NCI-H1092 treated with DMSO at 0.1 percent for 48 hours (cell line): ENCODE data around the gene KANSL1.
A peak's percentile ranks its signal among the peaks of the same experiment; 100 is the strongest.
"Not testable (repeated sequence)": the region's sequence is repeated elsewhere in the genome, so short reads cannot be mapped to it uniquely, and the experiment has no call there.

Experiments used
- DNase-seq: peaks from one replicate; lab custom pipeline; 2025; lab: John Stamatoyannopoulos, UW

The KANSL1 gene

DNA sequence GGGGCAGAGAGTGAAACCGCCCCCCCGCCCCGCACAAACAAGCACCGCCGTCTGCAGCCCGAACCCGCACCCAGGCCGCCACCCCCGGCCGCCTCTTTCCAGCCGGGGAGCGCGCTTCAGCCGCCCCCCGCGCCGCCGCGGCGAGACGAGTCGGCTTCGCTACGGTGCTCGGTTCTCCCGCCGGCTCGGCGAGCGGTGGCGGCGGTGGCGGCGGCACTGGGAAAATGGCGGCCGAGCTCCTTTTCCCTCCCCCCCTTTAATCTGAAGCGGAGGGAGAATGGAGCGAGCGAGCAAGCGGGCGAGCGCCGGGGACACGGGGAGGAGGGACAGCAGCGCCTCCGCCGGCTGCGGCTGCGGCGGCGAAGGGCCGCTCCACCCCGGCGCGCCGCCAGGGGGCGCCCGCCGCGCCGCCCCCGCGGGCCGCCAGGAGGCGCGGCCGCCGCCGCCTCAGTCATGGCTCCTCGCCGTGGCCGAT is at the start of gene KANSL1:
TSS of gene KANSL1 (minus strand) at position 279 of the 475 bp plus-strand sequence. CDS start 21,286 bp downstream, outside the sequence.
- peak; percentile 89 for DNase-seq

GRCh38 chr17:46231359-46231758 is 38.1 kb upstream of the KANSL1 start:
- DNase-seq, result not testable (repeated sequence)

DNA sequence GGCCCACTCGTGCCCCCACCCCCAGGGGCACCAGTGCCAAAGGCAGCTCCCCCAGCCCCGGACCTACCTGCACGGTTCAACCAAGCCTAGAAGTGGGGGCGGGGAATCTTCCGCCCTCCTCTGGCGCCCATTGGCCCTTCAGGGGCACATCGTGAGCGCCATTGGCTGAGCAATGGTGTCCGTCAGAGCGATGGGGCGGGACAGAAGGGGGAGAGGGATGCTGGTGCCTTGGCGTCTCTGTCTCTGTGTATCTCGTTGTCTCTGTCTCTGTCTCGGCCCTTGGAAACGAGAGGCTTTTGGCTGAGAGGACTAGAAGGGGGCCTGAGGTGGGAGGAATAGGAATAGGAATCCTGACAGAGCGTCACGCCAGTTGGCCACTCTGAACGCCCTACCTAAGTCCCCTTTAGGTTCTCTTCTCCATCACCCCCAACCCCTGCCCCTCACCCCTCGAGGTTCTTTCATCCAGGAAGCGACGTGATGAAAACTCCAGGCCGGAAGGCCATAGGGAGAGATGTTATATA is 32.1 kb upstream of the KANSL1 start:
- peak; percentile 90 for DNase-seq

GRCh38 chr17:46224864-46225263 is 31.6 kb upstream of the KANSL1 start:
- DNase-seq, result not testable (repeated sequence)

- DNase-seq, result not testable (repeated sequence)
Observed at GRCh38 chr17:46223041-46223440, 29.8 kb upstream of the KANSL1 start.

- no peak for DNase-seq
Observed at GRCh38 chr17:46216682-46217081, 23.5 kb upstream of the KANSL1 start.

DNA sequence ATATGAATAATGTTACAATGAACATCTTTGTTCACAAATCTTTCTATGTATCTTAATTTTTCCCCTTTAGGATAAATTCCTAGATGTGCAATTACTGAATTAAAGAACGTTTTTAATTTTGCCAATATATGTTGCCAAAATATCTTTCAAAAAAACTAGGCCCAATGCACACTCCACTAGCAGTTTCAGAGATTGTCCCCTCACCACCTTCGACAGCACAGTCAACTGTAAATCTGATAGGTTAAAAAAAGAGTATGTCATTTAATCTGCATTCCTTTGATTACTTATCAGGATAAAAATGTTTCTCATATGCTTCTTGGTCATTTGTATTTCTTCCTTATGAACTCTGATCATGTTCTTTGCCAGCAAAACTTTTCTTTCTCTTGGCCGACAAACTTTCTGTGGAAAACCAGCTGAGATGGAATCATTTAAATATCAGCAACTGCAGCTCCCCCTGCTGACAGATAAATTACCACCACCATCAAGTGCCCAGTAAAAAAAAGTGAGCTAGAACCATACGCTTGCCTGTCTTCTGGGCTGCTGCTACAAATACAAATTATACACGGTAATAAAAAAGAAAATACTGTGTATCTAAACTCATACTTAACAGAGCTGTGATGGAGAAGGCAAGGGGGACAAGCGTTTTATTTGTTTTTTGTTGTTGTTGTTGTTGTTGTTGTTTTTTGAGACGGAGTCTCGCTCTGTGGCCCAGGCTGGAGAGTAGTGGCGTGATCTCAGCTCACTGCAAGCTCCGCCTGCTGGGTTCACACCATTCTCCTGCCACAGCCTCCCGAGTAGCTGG is 19.6 kb upstream of the KANSL1 start:
- DNase-seq, result peak; percentile 52

DNA sequence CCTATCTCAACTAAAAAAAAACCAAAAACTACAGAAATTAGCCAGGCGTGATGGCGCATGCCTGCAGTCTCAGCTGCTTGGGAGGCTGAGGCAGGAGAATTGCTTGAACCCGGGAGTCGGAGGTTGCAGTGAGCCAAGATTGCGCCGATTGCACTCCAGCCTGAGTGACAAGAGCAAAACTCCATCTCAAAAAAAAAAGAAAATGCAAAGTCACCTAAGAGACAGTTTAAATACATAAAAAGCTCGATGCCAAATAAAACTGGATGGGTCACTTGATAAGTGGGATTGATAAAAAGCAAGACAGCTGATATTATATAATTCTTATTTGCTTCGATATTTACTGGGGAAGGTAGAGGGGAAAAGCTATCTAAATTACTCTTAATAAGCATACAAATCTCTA is 15.8 kb upstream of the KANSL1 start:
- DNase-seq, result no peak

DNA sequence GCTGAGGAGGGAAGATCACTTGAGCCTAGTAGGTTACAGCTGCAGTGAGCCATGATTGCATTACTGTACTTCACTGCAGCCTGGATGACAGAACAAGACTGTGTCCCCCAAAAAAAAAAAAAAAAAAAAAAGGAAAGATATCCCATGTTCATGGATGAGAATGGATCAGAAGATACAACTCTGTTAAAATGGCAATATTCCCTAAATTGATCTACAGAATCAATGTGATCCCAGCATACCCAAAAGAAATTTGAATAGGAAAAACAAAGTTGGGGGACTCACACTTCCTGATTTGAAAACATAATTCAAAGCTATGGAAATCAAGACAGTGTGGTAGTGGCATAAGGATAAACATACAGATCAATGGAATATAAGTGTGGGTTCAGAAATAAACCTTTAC is 12.7 kb upstream of the KANSL1 start:
- no peak for DNase-seq

DNA sequence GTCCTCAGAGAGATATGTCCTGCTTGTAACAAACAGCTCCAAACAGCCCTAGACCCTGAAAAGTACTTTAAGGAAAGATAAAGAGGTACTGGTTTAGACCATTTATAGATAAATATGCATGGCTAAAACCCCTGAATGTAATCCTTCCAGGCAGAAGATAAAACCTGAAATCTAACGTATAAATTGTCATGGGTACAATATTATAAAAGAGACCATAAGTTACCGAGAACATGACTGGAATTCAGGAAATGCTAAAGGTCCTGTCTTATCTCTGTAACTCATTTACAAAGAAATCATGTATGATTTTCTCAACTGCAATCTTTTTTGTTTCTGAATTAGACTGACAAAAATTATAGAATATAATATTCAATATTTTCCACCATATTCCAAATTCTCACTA is 9.2 kb upstream of the KANSL1 start:
- DNase-seq, result no peak

- DNase-seq, result no peak
Observed at GRCh38 chr17:46201491-46201890, 8.3 kb upstream of the KANSL1 start.

DNA sequence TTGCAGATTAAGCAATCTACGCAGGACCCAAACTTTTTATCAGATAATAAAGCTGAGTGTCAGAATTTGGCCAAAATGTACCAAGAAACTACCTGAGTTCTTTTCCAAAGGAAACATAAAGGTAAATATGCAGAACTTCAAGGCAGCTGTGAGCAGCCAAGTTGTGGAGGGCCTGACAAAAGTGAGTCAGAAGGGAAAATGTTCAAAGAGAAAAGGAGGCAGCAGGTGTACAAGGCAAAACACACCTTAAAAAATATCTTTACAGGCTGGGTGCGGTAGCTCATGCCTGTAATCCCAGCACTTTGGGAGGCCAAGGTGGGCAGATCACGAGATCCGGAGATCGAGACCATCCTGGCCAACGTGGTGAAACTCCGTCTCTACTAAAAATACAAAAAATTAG is 7.0 kb upstream of the KANSL1 start:
- no peak for DNase-seq

- no peak for DNase-seq
Observed at GRCh38 chr17:46199379-46199778, 6.2 kb upstream of the KANSL1 start.

DNA sequence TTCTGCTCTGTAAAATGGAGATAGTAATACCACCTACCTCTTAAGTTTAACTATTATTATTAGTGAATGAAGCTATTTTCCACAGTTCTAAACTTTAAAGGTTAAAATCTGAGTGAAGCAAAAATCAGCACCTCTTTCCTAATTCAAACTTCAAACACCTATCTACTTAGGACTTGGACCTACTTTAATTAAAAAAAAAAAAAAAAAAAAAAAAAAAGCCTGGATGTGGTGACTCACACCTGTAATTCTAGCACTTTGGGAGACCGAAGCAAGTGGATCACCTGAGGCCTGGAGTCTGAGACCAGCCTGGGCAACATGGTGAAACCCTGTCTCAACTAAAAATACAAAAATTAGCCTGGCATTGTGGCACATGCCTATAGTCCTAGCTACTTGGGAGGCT is 5.0 kb upstream of the KANSL1 start:
- no peak for DNase-seq

- DNase-seq, result no peak
Observed at GRCh38 chr17:46197530-46197929, 4.3 kb upstream of the KANSL1 start.

DNA sequence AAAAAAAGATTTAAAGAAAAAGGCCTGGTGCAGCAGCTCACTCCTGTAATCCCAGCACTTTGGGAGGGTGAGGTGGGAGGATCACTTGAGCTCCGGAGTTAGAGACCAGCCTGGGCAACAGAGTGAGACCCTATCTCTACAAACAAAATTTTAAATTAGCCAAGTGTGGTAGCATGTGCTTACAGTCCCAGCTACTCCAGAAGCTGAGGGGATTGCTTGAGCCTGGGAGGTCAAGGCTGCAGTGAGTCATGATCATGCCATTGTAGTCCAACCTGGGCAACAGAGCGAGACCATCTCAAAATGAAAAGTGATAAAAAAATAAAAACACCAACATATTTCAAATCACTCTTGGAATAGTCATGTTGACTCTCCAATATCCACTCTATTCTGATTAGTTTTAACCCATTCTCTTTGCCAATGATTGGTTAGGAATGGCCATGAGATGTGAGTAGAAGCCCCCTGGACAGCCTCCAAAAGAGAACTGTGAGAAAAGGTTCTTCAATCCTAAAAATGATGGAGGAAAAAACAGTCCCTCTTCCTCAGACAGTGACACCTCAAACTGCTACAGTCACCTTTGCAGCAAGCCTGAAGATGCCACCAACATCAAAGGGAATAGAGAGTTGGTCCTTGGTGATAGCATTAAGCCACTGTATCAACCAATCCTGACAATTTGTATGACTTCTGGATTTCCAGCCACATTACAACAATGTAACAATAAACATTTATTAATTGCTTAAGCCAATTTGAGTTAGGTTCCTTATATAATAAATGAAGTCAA is 2.9 kb upstream of the KANSL1 start:
- DNase-seq, result no peak

- DNase-seq, result no peak
Observed at GRCh38 chr17:46195217-46195855, 2.1 kb upstream of the KANSL1 start.

GRCh38 chr17:46194393-46195216 is 1.4 kb upstream of the KANSL1 start:
- peak; percentile 23 for DNase-seq

DNA sequence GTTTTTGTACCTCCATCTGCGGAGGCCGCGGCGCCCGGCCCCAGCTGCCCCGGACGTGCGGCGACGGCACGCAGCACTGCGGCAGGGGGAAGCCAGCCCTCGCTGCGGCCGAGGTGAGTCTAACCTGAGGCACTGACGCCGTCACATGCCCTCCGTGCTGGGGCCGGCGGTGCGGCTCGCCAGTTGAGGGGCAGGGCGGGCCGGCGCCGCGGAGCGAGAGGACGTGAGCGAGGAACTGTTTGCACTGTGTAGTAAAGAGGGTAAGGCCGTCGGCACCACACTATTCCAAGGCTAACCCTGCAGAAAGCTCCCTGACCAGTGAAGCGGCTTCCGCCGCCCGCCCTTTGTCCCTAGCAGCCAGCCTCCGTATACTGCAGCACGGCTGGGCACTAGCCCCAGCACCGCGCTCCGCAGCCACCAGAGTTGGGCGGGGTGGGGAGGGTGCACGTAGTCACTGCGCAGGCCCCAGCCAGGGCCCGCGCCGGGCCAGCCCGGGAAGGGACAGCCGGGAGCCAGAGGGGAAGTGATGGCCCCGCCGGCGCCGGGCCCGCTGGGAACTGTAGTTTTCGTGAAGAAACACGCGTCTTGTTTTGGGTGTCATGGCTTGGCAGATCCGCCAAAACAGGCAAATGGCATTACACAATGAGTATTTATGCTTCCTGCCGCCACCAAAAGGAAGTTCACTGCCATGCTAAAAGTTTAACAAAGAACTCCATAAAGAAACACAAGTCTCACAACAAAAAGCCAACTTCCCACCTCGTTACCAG is 580 bp upstream of the KANSL1 start:
- peak; percentile 85 for DNase-seq

DNA sequence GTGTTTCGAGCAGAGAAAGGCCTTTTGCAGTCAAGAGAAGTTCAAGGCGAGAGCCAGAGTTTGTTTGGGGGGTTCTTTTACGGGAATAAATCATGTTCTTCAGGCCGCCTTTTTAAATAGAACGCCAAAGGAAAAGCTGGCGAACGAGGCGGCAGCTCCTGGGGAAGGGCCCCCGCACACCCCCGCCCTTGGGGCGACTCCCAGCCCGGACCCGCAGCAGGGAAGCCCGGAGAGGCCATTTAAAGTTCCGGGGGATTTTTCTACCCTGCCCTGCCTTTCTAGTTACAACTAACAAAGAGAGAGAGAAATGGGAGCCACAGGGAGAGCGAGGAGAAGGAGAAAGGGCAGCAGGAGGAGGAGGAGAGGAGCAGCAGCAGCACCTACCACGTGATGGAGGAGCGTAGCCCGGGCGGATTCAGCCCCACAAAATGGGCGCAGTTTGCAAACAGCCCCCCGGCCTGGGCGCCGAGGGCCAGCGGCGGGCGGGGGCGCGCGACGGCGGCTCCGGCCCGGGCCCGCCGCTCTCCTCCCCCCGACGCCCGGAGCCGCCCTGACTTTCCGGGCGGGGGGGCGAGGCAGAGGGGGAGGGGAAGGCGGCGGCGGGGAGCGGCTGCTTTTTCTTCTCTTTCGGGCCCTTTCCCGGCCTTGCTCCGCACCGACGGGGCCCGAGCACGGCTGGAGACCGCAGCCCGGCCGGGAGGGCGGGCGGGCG is 634 bp downstream of the KANSL1 start:
- peak; percentile 66 for DNase-seq
